Loucy (cell line): ENCODE data around the gene ODC1.

Experiments
- H2AFZ ChIP-seq: fragments of 200-600 bp; sonication (generic); 2 replicates; pipeline ENCODE4 v1.6.0; 2016; ENCODE audit warnings: antibody characterized with exemption, mild to moderate bottlenecking, low read length, moderate library complexity
- H3F3A ChIP-seq: fragments of 200-600 bp; 2 replicates; pipeline ENCODE4 v1.6.0; 2016; ENCODE audit warnings: antibody characterized with exemption, low read depth, mild to moderate bottlenecking
- H3K27me3 ChIP-seq: fragments of 200-600 bp; sonication (generic); 2 replicates; pipeline ENCODE4 v1.6.1; 2014; ENCODE audit warnings: low read length, mild to moderate bottlenecking; ENCODE audit not compliant: insufficient read depth, poor library complexity, severe bottlenecking
- H3K36me3 ChIP-seq: fragments of 200-600 bp; sonication (generic); 2 replicates; pipeline ENCODE4 v1.6.1; 2016; ENCODE audit warnings: low read length; ENCODE audit not compliant: insufficient read depth
- H3K4me1 ChIP-seq: fragments of 200-600 bp; sonication (generic); 2 replicates; pipeline ENCODE4 v1.5.1; 2014; ENCODE audit warnings: low read length, mild to moderate bottlenecking; ENCODE audit not compliant: insufficient read depth, poor library complexity, severe bottlenecking
- H3K4me2 ChIP-seq: fragments of 200-600 bp; sonication (generic); 2 replicates; pipeline ENCODE4 v1.6.0; 2014; ENCODE audit warnings: antibody characterized with exemption, low read length, low read depth, mild to moderate bottlenecking; ENCODE audit not compliant: poor library complexity, severe bottlenecking
- H3K4me3 ChIP-seq: fragments of 200-600 bp; sonication (generic); 2 replicates; pipeline ENCODE4 v1.5.1; 2014; ENCODE audit warnings: low read length, mild to moderate bottlenecking, mixed read lengths; ENCODE audit not compliant: poor library complexity, severe bottlenecking
- H3K79me2 ChIP-seq: fragments of 200-600 bp; sonication (generic); 2 replicates; pipeline ENCODE4 v1.6.1; 2014; ENCODE audit warnings: low read length; ENCODE audit not compliant: insufficient read depth
- H3K9ac ChIP-seq: fragments of 200-600 bp; sonication (generic); 2 replicates; pipeline ENCODE4 v1.6.0; 2014; ENCODE audit warnings: mild to moderate bottlenecking, low read depth, low read length, moderate library complexity; ENCODE audit not compliant: poor library complexity, severe bottlenecking
- H3K9me2 ChIP-seq: fragments of 200-600 bp; sonication (generic); replicated peaks from 2 replicates; pipeline ENCODE4 v1.6.1; 2016; ENCODE audit warnings: low read depth, low read length, mixed read lengths
- H3K9me3 ChIP-seq: fragments of 200-600 bp; sonication (generic); 2 replicates; pipeline ENCODE4 v1.6.1; 2014; ENCODE audit warnings: mild to moderate bottlenecking, antibody characterized with exemption, low read length, low read depth; ENCODE audit not compliant: insufficient read depth
- H4K20me1 ChIP-seq: fragments of 200-600 bp; sonication (generic); 2 replicates; pipeline ENCODE4 v1.6.0; 2014; ENCODE audit warnings: antibody characterized with exemption, low read length, mild to moderate bottlenecking; ENCODE audit not compliant: insufficient read depth, poor library complexity, severe bottlenecking
- EZH2phosphoT487 ChIP-seq: fragments of 200-600 bp; IDR thresholded peaks from 2 replicates; pipeline ENCODE4 v1.6.1; 2018; ENCODE audit warnings: antibody characterized with exemption, mild to moderate bottlenecking, moderate library complexity, borderline replicate concordance
- TF ChIP-seq, protein P1 (sequence below): fragments of 200-600 bp; sonication (generic); conservative IDR thresholded peaks from 2 replicates; pipeline ENCODE4 v1.5.1; 2014; ENCODE audit warnings: mild to moderate bottlenecking, antibody characterized with exemption, low read length

ODC1 gene

DNA sequence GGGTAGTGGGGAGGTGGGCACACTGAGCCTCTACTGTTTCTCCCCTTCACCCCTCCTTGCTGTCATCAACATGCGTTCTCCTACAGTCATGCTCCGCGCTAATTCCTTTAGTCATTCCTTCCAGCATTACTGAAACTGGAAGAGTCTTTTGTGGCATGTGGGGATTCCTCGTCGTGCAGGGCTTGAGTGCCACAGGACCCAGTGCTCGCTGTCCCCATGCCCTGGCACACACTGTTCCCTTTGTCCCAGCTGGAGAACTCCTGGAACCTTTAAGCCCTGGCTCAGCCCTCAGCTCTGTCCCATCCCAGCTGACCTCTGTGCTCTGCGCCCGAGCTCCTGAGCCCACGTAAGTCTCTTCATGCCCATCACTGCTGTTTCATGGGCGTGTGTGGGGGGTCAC lies 42.1 kb downstream of the ODC1 start:
- no peak overlapping the region for H3K4me2 ChIP-seq
- H2AFZ ChIP-seq, result no peak overlapping the region
- H3K79me2 ChIP-seq, result peaks cover 24% of the 10 kb centered on the region; the same call in 1 of the 2 replicates
- no peaks in the 10 kb centered on the region for H3K9me2 ChIP-seq
- H3K9me3 ChIP-seq, result no peaks in the 10 kb centered on the region
- H3K27me3 ChIP-seq, result no peaks in the 10 kb centered on the region
- no peak for TF ChIP-seq EZH2phosphoT487
- TF ChIP-seq, protein P1, sequence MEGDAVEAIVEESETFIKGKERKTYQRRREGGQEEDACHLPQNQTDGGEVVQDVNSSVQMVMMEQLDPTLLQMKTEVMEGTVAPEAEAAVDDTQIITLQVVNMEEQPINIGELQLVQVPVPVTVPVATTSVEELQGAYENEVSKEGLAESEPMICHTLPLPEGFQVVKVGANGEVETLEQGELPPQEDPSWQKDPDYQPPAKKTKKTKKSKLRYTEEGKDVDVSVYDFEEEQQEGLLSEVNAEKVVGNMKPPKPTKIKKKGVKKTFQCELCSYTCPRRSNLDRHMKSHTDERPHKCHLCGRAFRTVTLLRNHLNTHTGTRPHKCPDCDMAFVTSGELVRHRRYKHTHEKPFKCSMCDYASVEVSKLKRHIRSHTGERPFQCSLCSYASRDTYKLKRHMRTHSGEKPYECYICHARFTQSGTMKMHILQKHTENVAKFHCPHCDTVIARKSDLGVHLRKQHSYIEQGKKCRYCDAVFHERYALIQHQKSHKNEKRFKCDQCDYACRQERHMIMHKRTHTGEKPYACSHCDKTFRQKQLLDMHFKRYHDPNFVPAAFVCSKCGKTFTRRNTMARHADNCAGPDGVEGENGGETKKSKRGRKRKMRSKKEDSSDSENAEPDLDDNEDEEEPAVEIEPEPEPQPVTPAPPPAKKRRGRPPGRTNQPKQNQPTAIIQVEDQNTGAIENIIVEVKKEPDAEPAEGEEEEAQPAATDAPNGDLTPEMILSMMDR, result no peak
- peaks cover 22% of the 10 kb centered on the region; the same call in 1 of the 2 replicates for H3K36me3 ChIP-seq
- peaks cover 30% of the 10 kb centered on the region for H3K4me1 ChIP-seq
- no peak overlapping the region for H3K4me3 ChIP-seq
- no peak overlapping the region for H3K9ac ChIP-seq
- no peaks in the 10 kb centered on the region for H4K20me1 ChIP-seq
- no peaks in the 10 kb centered on the region for H3F3A ChIP-seq

DNA sequence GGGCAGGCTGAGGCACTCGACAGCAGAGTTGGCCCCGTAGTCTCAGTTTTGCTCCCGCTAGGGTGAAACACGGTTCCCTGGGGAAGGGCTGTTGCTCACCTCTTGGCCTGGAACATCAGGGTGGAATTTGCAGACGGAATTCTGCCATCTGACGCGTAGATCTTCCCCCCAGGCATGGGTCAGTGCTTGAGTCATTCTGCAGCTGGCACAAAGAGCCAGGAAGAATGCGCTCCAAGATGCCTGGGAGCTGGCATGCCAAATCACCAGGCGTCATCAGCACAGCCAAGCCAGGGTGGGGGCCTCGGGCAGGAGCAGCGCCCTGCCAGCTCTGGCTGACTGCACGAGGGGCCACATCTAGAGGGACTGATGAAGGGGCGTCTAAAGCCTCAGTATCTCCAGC lies 42.7 kb downstream of the ODC1 start:
- Histone ChIP-seq H3K4me3 (no peak overlapping the region), H3K9ac (no peak overlapping the region), H3K4me2 (no peak overlapping the region), H3K36me3 (peaks cover 16% of the 10 kb centered on the region; the same call in 1 of the 2 replicates), H2AFZ (no peak overlapping the region), H3K79me2 (peaks cover 25% of the 10 kb centered on the region; the same call in 1 of the 2 replicates), H3K4me1 (peaks cover 36% of the 10 kb centered on the region), H3F3A (no peaks in the 10 kb centered on the region), H3K27me3 (no peaks in the 10 kb centered on the region), H3K9me2 (no peaks in the 10 kb centered on the region), H4K20me1 (no peaks in the 10 kb centered on the region), H3K9me3 (no peaks in the 10 kb centered on the region)
- TF ChIP-seq EZH2phosphoT487, result no peak
- TF ChIP-seq, protein P1, result no peak

DNA sequence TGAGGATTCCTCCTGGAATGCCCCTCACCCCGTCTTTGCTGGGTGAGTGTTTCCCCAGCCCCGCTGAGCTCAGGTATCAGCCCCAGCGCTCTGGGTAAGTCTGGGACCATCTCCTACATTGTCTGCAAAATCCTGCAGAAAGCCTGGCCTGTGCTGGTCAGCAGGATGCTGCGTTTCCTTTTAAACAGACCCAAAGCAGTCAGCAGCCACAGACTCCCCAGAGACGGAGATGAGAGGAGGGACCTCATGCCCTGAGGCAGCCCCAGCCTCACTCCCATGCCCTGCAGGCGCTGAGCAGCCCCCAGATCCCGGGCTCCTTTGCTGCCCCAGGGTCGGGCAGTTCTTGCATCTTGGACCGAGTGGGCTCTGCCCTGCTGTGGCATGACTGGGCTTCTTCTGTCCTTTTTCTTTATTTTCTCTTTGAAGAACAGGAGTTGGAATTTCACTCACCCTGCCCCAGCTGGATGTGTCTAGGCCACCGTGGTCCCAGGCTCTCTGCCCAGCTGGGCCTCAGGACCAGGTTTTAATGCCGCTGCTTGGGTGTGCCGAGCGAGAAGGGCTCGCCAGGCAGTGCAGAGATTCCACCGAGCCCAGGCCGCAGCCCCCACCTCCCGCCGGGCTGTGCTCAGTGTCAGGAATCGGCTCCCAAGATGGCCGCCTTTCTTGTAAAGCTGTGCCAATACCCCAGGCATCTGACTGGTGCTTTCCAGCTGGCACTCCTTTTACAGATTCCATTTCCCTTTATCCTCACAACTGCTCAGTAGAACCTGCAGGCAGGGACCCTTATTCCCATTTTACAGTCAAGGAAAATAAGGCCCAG lies 43.6 kb downstream of the ODC1 start:
- peaks cover 25% of the 10 kb centered on the region; the same call in 1 of the 2 replicates for H3K79me2 ChIP-seq
- no peak overlapping the region for H2AFZ ChIP-seq
- no peaks in the 10 kb centered on the region for H3K27me3 ChIP-seq
- H3K4me3 ChIP-seq, result no peak overlapping the region
- H3K4me2 ChIP-seq, result no peak overlapping the region
- H3K36me3 ChIP-seq, result peaks cover 20% of the 10 kb centered on the region; the same call in 1 of the 2 replicates
- H3F3A ChIP-seq, result no peaks in the 10 kb centered on the region
- H3K9me3 ChIP-seq, result no peaks in the 10 kb centered on the region
- TF ChIP-seq EZH2phosphoT487, result no peak
- TF ChIP-seq, protein P1, result no peak
- no peaks in the 10 kb centered on the region for H4K20me1 ChIP-seq
- no peak overlapping the region for H3K9ac ChIP-seq
- peaks cover 45% of the 10 kb centered on the region for H3K4me1 ChIP-seq
- H3K9me2 ChIP-seq, result no peaks in the 10 kb centered on the region
